Right renal pelvis (tissue), 4 donors: Measurements from ENCODE around the gene PAN3. TPM values are rescaled to one million over a fixed set of nuclear protein-coding genes. Genes with fewer than 3 reads are reported as not detected.

Experiments
- DNase-seq, 4 donors: peaks; one replicate each; pipeline ENCODE4 v3.0.0-alpha.2; 2013; ENCODE audit warnings: low read depth in 4 of 4, low spot score in 3 of 4, missing footprints in 1 of 4
- polyA plus RNA-seq, 4 donors: library from polyadenylated mRNA; unstranded; fragments of 120-200 nt; gene quantifications; one replicate each; pipeline ENCODE4 v1.2.1, GENCODE V29; 2013; ENCODE audit not compliant: insufficient read length in 4 of 4

Gene PAN3
- polyA plus RNA-seq, 4 donors: 48.6 to 61.0 (median 54.4) TPM

DNA sequence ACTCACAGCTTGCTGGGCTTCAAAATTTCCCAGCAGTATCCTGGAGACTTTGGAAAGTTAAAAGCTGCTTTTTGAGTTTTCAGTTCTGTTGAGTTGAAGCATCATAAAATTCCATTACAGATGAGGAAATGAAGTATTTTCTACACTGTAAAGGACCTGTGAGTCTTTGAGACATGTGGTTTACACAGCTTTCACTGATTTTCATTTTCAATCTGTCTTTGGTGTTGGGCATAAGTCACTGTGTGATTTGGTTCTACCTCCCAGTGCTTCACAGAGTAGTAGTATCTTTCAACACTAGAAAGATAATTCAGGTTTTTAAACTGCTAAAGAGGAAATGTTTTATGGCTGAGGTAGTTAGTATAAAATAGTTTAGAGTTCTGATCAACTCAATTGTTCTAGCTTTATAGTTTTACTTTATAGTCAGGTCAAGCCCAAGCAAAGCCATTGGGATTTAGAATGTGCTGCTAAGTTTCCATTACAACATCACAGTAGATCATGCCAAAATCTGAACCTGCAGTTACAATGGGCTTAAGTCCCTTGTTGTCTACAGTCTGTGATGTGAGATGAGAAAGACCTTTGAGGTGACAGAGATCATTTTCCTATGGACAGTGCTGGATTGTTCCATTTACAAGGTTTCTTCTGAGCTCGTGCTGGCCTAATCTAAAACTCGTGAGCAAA lies 195.0 kb downstream of the PAN3 start:
- DNase-seq: no peak

DNA sequence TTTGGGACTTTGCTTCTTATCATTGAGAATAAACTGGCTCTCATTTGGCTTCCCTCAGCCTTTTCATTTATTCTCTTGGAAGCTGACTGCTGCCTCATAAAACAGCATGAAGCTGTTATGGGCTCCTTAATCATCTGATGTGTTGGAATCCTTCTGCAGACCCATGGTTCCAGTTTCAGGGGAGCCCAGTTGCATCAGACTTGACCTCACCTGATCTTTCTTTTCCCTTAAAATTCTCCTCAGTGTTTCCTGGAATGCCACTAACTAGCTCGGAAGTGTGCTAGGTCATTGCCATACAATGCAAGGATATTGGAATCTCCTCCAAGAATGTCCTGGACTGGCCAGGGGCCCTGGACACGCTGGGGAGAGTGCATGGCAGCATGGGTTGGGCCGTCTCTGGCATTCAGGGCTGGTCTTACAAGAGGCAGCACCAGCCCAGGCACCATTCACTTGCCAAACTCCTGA lies 197.9 kb downstream of the PAN3 start:
- DNase-seq: no peak

GRCh38 chr13:28337166-28338005 lies 199.0 kb downstream of the PAN3 start:
- no peak for DNase-seq

DNA sequence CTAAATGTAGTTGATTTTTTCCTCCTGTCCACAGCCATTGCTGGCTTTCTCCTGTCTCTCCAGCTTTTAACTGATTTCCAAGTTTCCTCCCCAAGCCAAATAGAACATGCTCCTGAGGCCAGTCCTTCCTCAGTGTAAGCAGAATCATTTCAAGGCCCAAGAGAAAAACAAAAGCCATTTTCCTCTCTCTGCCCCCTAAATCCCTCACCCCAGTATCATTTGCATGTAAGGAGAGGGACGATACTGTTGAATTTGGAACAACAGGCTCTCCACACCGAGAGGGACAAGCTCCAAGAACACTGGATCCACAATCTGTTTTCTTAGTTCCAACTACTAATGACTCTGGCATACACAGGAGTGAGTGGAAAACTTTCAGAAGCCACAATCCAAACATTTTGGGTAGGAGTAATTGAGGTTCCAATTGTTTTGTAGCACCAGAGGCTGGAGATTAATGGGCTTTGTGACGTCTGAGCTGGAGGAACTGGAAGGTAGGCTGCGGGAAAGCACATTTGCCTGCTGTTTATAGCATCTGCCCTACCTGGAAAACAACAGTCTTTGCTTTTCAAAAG lies 199.7 kb downstream of the PAN3 start:
- DNase-seq: no peak

- DNase-seq: no peak
Measured at GRCh38 chr13:28338742-28339141, 200.4 kb downstream of the PAN3 start.

- DNase-seq: no peak
Measured at GRCh38 chr13:28339419-28339818, 201.1 kb downstream of the PAN3 start.

- DNase-seq: no peak
Measured at GRCh38 chr13:28340272-28340793, 202.0 kb downstream of the PAN3 start.

DNA sequence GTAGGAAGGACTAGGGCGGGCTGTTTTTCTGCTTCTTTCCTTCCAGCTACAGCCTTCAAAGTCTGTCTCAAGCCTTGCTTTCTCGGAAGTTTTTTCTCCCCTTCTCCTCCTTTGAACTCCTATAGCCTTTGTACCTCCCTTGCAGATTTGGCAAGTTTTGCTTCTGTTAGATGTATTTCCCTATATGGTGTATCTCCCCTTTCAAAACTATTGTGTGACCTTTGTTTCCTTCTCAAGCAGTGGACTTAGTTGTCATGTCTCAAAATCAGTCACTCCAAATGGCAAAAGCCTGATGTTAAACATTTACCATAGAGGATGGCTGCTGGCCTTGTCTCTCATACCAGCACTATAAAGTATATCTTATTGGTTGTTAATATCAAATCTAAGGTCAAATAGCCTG lies 203.9 kb downstream of the PAN3 start:
- no peak for DNase-seq

- no peak for DNase-seq
Measured at GRCh38 chr13:28344163-28344562, 205.8 kb downstream of the PAN3 start.

Other genes starting within 250 kb of the PAN3 start
- gene PDX1, start 218.5 kb upstream of the PAN3 start, polyA plus RNA-seq: not detected
- not detected for gene CDX2, start 169.2 kb upstream of the PAN3 start, polyA plus RNA-seq
- gene URAD, start 149.9 kb upstream of the PAN3 start, polyA plus RNA-seq: not detected
- gene FLT3, start 38.0 kb upstream of the PAN3 start, polyA plus RNA-seq: under 1 TPM; 0.19 to 0.41 (median 0.33) TPM